T-helper 2 cell (primary cell): Measurements from ENCODE around the gene SH3BP5.
"Not testable (repeated sequence)": the region's sequence is repeated elsewhere in the genome, so short reads cannot be mapped to it uniquely, and the experiment has no call there.

Experiments used
- DNase-seq, 5 experiments: peaks; one replicate each; pipeline versions ENCODE4 v3.0.0 to v3.0.0-alpha.2; 2012 to 2022
- total RNA-seq, 2 donors: gene quantifications; one replicate each; lab custom pipeline; 2026; lab: John Stamatoyannopoulos, UW

The SH3BP5 gene, protein sequence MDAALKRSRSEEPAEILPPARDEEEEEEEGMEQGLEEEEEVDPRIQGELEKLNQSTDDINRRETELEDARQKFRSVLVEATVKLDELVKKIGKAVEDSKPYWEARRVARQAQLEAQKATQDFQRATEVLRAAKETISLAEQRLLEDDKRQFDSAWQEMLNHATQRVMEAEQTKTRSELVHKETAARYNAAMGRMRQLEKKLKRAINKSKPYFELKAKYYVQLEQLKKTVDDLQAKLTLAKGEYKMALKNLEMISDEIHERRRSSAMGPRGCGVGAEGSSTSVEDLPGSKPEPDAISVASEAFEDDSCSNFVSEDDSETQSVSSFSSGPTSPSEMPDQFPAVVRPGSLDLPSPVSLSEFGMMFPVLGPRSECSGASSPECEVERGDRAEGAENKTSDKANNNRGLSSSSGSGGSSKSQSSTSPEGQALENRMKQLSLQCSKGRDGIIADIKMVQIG
- total RNA-seq, result 66.4 to 103 reads per million in 2 donors

DNA sequence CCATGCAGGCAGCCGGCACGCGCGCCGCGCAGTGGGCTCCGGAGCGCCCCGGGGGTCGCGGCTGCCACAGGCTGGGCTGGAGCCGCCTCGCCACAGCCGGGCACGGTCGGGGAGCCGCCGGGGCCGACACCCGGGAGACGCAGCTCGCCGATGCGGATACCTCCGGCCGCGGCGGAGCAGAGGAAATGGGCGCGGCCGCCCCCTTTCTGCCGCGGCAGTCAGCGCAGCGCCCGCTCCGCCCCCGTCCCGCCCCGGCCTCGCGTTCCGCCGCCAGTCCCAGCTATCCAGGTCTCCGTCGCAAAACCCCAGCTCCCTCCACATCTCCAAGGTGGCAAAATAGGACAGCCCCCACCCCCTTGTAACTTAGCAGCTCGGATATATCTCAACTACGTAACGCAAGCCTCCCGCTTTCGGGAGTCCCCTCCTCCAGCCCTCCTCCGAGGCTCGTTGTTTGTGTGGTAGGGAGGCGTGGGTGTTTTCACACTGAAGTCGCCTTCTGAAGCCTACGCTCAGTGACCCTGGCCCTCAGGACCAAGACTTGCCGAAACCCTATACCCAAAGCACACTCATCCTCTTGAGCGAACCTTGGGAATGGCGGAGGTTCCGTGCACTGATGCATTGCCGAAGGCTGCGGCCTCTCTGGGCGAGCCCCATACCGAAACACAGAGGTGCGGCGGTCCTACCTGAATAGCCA lies at the start of gene SH3BP5:
TSS of gene SH3BP5 (minus strand) at position 182 of the 694 bp plus-strand sequence. CDS start at position 4, 178 bp downstream.
- DNase-seq, result peak; percentile 54 to 82 (median 62)

- no peak for DNase-seq
These were observed 48.8 kb upstream of the SH3BP5 start for GRCh38 chr3:15380980-15381890.

DNA sequence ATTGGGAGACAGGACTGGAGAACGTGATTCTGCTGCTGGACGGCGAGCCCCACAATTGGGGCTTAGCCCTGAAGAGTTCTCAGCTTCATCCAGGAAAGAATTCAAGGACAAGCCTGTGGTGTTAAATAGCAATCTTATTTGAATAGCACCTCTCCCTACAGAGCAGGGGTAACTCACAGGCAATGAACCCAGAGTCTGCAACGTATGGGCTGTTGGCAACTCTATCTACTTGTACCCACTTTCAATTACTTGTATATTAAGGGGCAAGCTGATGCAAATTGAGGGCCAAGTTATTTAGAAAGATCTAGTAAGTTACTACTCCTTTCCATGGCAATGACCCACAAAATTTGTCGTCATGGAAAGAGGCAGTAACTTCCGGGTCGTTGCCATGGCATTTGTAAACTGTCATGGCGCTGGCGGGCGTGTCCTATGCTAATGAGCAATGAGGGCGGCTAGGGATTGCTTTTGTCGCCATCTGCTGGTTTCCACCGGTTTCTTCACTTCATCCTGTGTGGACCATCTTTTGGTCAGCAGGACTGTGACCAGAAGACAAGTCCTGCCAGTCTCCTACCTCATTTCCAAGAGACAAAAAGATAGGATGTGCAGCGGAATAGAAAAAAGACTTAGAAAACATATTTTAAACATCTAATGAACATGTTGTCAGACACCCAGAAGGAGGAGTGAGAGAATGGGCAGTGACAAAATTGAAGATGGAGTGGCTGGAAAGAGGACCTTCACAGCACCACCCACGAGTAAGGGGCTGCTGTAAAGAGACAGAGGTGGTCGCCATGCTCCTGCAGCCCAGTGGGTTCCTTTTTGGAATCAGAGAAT lies 45.8 kb upstream of the SH3BP5 start:
- peak; percentile 71 to 95 (median 88) for DNase-seq

DNA sequence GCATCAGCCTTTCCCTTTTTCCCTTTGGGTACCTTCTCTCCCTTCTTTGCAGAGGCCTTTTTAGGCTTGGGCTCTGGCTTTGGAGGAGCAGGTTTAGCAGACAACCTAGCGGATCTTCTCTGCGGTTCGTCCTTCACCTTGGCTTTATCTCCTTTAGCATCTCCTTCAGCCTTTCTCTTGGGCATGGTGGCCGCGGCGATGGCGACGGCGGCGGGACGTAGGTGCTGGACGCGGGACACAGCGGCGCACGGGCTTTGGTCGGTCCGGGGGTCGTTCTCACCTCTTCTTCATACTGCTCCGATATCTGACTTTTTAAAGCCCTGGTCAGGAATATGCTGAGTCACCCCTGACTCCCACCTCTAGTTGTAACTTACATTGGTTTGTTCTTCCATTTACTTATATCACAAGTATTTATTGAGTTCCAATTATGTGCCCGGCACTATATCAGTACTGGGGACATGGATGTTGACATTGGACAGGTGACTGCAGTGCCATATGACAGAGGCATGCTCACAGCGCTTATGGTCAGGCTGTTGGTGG lies 43.1 kb upstream of the SH3BP5 start:
- no peak for DNase-seq

GRCh38 chr3:15372918-15373317 lies 40.5 kb upstream of the SH3BP5 start:
- no peak for DNase-seq

DNA sequence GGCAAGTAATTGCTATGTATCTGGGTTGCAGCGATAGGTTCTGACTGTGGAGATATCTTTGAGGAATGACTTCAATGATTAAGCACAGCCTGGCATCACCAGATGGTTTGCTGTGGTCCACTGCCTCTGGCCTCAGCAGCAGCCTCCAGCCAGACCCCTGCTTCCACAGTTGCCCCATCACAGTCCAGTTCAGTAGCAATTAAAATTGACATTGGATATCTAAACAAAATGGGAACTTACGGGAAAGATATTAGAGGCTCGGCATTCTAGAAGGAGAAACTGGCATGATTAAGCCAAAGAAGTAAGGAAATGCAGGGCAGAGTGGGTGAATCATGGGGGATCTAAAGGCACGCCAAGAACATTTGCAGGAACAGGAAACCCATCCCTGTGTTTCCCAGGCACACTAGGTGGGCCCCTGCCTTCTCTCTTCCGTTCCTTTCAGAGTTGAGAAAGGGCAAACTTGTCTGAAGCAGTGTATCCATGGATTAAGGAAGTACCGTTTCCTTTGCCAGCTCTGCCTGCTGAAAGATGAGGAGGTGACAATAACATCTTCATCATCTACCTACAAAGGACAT lies 36.3 kb upstream of the SH3BP5 start:
- DNase-seq, result no peak

GRCh38 chr3:15367059-15367458 lies 34.7 kb upstream of the SH3BP5 start:
- peak in 1 of 5 experiments; percentile 68 for DNase-seq

- not testable (repeated sequence) for DNase-seq
These were observed 31.7 kb upstream of the SH3BP5 start for GRCh38 chr3:15364078-15364477.

- peak in 2 of 5 experiments; percentile 53 to 86 for DNase-seq
These were observed 29.3 kb upstream of the SH3BP5 start for GRCh38 chr3:15361494-15362214.

DNA sequence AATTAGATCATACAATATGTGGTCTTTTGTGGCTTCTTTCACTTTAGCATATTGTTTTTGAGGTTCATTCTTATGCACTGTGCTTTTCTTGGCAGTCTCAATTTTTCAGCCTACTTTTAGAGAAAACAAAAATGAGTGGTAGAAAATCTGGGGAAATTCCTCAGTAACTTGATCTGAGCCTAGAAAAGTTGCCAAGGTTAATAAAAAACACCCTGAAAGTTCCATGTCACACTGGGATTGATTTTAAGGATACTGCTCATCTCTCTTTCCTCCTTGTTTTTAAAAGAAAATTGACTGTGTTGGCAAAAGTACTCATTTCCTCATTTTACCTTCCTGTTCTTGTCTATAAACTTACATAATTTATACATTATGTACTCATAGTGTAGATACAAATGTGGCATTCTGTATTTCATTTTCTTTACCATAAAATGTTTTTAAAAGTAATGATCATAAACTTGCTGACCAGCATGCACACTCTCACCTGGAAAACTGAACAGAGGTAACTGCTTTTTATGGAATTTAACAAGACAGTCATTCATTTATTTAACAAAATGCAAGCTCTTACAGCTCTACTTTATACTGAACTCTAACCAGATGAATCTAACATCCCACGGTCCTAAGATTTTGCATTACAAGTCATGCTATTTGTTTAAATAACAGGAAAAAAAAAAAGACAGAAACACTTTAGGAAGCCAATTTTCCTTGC lies 28.6 kb upstream of the SH3BP5 start:
- DNase-seq, result peak in 1 of 5 experiments; percentile 49

- no peak for DNase-seq
These were observed 27.5 kb upstream of the SH3BP5 start for GRCh38 chr3:15359677-15360397.

GRCh38 chr3:15356651-15357061 lies 24.3 kb upstream of the SH3BP5 start:
- DNase-seq, result peak in 2 of 5 experiments; percentile 30 to 81

- no peak for DNase-seq
These were observed 23.8 kb upstream of the SH3BP5 start for GRCh38 chr3:15356176-15356575.

GRCh38 chr3:15355086-15355485 lies 22.7 kb upstream of the SH3BP5 start:
- DNase-seq, result no peak

DNA sequence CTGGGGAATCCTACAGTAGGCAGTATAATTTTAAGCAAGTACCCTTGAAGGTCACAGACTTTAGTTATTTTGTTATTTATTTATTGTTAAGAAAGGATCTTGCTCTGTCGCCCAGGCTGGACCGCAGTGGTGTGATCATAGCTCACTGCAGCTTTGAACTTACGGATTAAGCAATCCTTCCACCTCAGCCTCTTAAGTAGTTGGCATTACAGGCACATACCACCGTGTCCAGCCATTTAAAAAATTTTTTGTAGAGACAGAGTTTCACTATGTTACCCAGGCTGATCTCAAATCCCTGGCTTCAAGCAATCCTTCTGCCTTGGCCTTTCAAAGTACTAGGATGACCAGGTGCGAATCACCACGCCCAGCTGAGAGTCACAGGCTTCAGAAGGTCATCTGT lies 22.1 kb upstream of the SH3BP5 start:
- DNase-seq, result no peak

DNA sequence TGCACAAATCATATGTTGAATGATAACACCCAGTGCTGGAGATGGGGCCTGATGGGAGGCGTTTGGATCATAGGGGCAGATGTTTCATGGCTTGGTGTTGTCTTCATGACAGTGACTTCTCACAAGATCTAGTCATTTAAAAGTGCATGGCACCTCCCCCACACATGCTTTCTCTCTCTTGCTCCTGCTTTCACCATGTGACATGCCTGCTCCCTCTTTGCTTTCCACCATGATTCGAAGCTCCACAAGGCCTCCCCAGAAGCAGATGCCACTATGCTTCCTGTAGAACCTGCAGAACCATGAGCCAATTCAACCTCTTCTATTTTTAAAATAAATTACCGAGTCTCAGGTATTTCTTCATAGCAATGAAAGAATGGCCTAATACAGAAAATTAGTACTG lies 17.8 kb upstream of the SH3BP5 start:
- no peak for DNase-seq

DNA sequence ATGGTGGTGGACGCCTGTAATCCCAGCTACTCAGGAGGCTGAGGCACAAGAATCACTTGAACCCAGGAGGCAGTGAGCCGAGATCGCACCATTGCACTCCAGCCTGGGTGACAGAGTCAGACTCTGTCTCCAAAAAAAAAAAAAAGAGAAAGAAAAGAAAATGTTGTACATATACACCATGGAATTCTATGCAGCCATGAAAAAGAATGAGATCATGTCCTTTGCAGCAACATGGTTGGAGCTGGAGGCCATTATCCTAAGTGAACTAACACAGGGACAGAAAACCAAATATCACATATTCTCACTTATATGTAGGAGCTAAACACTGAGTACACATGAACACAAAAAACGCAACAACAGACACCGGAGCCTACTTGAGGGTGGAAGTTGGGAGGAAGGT lies 17.1 kb upstream of the SH3BP5 start:
- not testable (repeated sequence) for DNase-seq

- DNase-seq, result peak in 1 of 5 experiments; percentile 28
These were observed 15.9 kb upstream of the SH3BP5 start for GRCh38 chr3:15348246-15348645.

DNA sequence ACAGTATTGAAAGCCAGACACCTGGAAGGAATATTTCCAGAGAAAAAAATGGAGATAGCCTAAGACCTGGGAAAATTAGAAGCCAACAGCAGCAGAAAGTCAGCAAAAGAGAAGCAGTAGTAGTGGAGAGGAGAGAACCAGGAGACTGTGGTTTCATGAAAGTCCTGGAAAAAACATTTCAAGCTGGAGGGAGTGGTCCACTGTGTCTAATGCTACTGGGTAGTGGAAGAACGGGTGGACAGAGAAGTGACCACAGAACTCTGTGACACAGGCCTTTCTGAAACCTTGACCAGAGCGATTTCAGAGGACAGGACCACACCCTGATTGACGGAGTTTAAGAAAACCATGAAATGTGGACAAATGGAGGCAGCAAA lies 15.3 kb upstream of the SH3BP5 start:
- no peak for DNase-seq
